Memory B cell (primary cell): Measurements from ENCODE around the gene GPR155.
"Not testable (repeated sequence)": the region's sequence is repeated elsewhere in the genome, so short reads cannot be mapped to it uniquely, and the experiment has no call there.

Experiments
- ATAC-seq: fragments of 150-1000 bp; cut with Tn5 transposase; 2 replicates; pipeline ENCODE4 v1.10.0; 2021; ENCODE audit warnings: low read depth, mild to moderate bottlenecking, moderate library complexity
- DNase-seq, 2 donors: peaks; one replicate each; pipeline ENCODE4 v3.0.0; 2022; ENCODE audit warnings: low spot score in 2 of 2
- H3K27ac Mint-ChIP-seq: one replicate; pipeline ENCODE4 v1.8.0; 2022; ENCODE audit warnings: mild to moderate bottlenecking, moderate library complexity, mixed read lengths
- H3K27me3 Mint-ChIP-seq: one replicate; pipeline ENCODE4 v1.8.0; 2022; ENCODE audit warnings: mixed read lengths
- H3K36me3 Mint-ChIP-seq: one replicate; pipeline ENCODE4 v1.8.0; 2022; ENCODE audit warnings: mild to moderate bottlenecking, mixed read lengths
- H3K4me1 Mint-ChIP-seq: one replicate; pipeline ENCODE4 v1.8.0; 2022; ENCODE audit warnings: mixed read lengths
- H3K4me3 Mint-ChIP-seq: one replicate; pipeline ENCODE4 v1.8.0; 2022; ENCODE audit warnings: mild to moderate bottlenecking, moderate library complexity, mixed read lengths
- H3K9me3 Mint-ChIP-seq: one replicate; pipeline ENCODE4 v1.8.0; 2022; ENCODE audit warnings: mixed read lengths

The GPR155 gene

GRCh38 chr2:174503161-174503809 lies 16.5 kb upstream of the GPR155 start:
- no peak for ATAC-seq
- Mint-ChIP-seq H3K9me3 (peaks cover 3% of the 10 kb centered on the region), H3K4me1 (no peaks in the 10 kb centered on the region), H3K36me3 (peaks cover 4% of the 10 kb centered on the region), H3K27me3 (no peaks in the 10 kb centered on the region), H3K27ac (no peak overlapping the region), H3K4me3 (no peak overlapping the region)
- DNase-seq, result no peak

DNA sequence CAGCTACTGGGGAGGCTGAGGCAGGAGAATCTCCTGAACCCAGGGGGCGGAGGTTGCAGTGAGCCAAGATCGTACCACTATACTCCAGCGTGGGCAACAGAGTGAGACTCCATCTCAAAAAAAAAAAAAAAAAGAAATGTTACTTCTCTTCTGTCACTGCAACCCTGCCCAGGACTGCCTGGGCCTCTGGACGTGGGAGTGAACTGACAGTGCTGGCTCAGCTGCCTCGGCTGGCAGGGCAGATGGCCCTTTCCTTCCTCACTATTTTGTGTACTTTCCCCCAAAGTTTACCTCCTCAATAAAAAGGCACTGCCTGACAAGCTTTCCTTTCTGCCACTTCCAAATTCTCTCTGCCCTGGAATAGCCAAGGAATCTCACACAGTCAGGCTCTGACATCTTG lies 12.5 kb upstream of the GPR155 start:
- no peak for ATAC-seq

GRCh38 chr2:174495365-174496012 lies 8.7 kb upstream of the GPR155 start:
- Mint-ChIP-seq H3K27ac (peak overlapping the region; percentile 46), H3K4me1 (peaks cover 8% of the 10 kb centered on the region), H3K4me3 (no peak overlapping the region), H3K36me3 (no peaks in the 10 kb centered on the region), H3K9me3 (no peaks in the 10 kb centered on the region), H3K27me3 (no peaks in the 10 kb centered on the region)
- DNase-seq, result no peak
- no peak for ATAC-seq

More for the DNA sequence above, 12.5 kb upstream of the GPR155 start:
- Mint-ChIP-seq H3K27ac (no peak overlapping the region), H3K4me1 (no peaks in the 10 kb centered on the region), H3K9me3 (no peaks in the 10 kb centered on the region), H3K36me3 (no peaks in the 10 kb centered on the region), H3K4me3 (no peak overlapping the region), H3K27me3 (no peaks in the 10 kb centered on the region)
- DNase-seq, result no peak

DNA sequence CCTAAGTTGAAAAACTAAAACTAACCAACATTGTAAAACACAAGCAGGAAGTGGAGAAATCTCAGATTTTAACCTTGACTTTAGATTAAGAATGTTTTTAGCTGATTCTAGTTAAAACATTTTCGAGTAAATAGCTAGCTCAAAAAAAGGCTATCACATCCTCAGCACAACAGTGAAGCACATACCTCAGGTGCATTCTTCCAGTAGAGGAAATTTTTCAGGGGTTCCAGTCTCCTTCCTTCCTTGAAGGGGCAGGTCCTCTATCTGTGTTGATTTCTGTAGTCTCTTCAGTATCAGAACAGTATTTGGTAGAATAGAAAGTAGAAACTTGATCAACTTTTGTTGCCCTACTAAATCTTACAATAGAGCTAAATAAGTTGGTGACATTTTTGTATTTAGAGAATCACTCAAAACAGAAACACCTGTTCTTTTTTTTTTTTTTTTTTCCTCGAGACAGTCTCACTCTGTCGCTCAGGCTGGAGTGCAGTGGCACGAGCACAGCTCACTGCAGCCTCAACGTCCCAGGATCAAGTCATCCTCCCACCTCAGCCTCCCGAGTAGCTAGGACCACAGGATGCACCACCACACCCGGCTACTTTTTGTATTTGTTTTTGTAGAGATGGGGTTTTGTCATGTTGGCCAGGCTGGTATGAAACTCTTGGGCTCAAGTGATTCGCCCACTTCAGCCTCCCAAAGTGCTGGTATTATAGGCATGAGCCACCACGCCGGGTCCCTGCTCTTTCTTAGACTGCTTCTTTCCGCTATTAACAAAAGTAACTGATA lies 6.9 kb upstream of the GPR155 start:
- Mint-ChIP-seq H3K27ac (peak overlapping the region; percentile 95), H3K4me1 (peaks cover 17% of the 10 kb centered on the region), H3K27me3 (no peaks in the 10 kb centered on the region), H3K4me3 (peak overlapping the region; percentile 58), H3K36me3 (no peaks in the 10 kb centered on the region), H3K9me3 (peaks cover 1% of the 10 kb centered on the region)
- DNase-seq (no peak), ATAC-seq (peak; percentile 9)

DNA sequence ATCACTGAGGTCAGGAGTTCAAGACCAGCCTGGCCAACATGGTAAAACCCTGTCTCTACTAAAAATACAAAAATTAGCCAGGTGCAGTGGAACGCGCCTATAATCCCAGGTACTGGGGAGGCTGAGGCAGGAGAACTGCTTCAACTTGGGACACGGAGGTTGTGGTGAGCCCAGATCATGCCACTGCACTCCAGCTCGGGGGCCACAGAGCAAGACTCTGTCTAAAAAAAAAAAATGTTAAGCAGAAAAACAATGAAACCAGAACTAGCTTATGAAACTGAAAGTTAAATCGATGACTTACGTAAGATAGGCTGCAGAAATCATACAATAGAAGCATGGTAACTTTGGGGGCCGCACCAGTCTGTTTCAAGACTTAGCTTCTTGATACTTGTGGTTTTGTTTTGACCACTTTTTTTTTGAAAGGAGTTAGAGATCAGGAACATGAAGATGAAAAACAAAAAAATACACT lies 6.2 kb upstream of the GPR155 start:
- peak overlapping the region; percentile 58 for H3K4me3 Mint-ChIP-seq
- no peaks in the 10 kb centered on the region for H3K36me3 Mint-ChIP-seq
- peak; percentile 98 for ATAC-seq
- peaks cover 1% of the 10 kb centered on the region for H3K9me3 Mint-ChIP-seq
- peak; percentile 22 to 61 for DNase-seq
- peak overlapping the region; percentile 95 for H3K27ac Mint-ChIP-seq
- H3K27me3 Mint-ChIP-seq, result no peaks in the 10 kb centered on the region
- peaks cover 17% of the 10 kb centered on the region for H3K4me1 Mint-ChIP-seq

DNA sequence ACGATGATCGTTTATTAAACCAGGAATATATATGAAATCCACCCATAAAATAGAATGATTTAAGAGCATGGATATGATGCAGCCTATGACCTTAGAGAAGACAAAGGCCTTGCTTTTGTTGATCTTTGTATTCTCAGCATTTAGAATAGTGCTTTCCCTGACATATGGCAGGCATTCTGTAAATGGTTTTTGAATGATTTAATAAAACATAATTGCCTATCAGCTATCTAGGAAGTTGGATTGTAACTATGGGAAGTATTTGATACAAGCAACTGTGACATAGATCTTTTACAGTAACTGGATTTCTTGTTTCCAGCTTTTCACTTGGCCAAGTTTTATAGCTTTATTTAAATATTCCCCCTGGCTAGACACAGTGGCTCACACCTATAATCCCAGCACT lies 5.1 kb upstream of the GPR155 start:
- ATAC-seq (no peak), DNase-seq (no peak)
- Mint-ChIP-seq H3K36me3 (no peaks in the 10 kb centered on the region), H3K27ac (peak overlapping the region; percentile 95), H3K4me1 (peaks cover 17% of the 10 kb centered on the region), H3K4me3 (no peak overlapping the region), H3K9me3 (peaks cover 1% of the 10 kb centered on the region), H3K27me3 (no peaks in the 10 kb centered on the region)

GRCh38 chr2:174490051-174490450 lies 3.2 kb upstream of the GPR155 start:
- DNase-seq, result no peak
- H3K36me3 Mint-ChIP-seq, result no peaks in the 10 kb centered on the region
- peak overlapping the region; percentile 62 for H3K27ac Mint-ChIP-seq
- H3K27me3 Mint-ChIP-seq, result no peaks in the 10 kb centered on the region
- ATAC-seq, result no peak
- no peak overlapping the region for H3K4me3 Mint-ChIP-seq
- H3K4me1 Mint-ChIP-seq, result peaks cover 25% of the 10 kb centered on the region
- H3K9me3 Mint-ChIP-seq, result peaks cover 1% of the 10 kb centered on the region

GRCh38 chr2:174489520-174489919 lies 2.7 kb upstream of the GPR155 start:
- DNase-seq, ATAC-seq: not testable (repeated sequence)
- H3K27ac Mint-ChIP-seq, result peak overlapping the region; percentile 62

DNA sequence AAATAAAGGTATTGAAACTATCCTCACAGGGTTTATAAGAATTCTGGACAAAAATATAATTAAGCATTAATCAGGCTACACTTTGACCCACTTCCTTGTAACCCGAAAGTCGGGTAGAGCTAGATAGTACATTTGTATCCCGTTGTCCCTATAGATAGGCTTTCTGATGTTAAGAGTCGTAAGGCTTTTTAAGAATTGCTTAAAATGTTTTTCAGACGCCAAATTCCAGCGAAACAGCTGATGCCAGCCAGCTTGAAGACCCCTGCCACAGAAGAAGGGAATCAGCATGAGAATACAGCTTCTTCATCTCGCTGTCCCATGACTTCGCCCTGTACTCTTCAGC lies 962 bp upstream of the GPR155 start:
- DNase-seq (no peak), ATAC-seq (no peak)
- peaks cover 20% of the 10 kb centered on the region for H3K4me1 Mint-ChIP-seq
- peak overlapping the region; percentile 90 for H3K27ac Mint-ChIP-seq
- H3K9me3 Mint-ChIP-seq, result peaks cover 1% of the 10 kb centered on the region
- H3K4me3 Mint-ChIP-seq, result peak overlapping the region; percentile 93
- no peaks in the 10 kb centered on the region for H3K36me3 Mint-ChIP-seq
- H3K27me3 Mint-ChIP-seq, result peaks cover 1% of the 10 kb centered on the region

More at GRCh38 chr2:174489520-174489919, 2.7 kb upstream of the GPR155 start:
- H3K27me3 Mint-ChIP-seq, H3K4me3 Mint-ChIP-seq, H3K36me3 Mint-ChIP-seq, H3K9me3 Mint-ChIP-seq: not testable (repeated sequence)
- H3K4me1 Mint-ChIP-seq, result peaks cover 25% of the 10 kb centered on the region

DNA sequence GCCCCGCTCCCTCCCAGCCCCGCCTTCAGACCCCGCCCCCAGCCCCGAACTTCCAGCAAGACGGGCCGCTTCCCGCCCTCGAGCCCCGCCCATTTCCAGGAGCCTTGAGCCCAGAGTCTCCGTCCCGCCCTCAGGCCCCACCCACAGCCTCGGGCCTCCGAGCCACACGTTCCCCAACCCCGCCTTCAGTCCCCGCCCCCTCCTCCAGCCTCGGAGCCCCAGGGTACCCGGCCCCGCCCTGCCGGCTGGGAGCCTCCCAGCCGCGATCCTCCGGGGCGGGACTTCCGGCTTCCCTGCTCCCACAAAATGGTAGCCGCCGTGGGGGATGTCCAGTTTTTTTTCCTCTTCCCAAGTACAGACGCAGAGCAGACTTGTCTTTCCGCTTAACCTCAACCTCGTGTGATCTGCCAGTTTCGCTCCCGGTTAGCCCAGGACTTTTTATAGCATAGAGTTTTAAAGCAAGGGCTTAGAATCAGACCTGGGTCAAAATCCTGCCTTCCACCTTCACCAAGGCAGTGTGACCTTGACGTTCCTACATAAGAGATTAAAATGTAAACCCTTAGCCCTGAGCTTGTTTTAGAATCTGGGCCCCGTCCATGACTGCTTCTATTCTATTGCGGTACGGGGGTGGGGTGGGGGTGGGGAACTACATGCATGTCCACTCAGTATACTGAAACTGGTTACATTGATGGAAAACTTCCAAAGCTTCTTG lies 435 bp upstream of the GPR155 start:
- H3K9me3 Mint-ChIP-seq, result peaks cover 1% of the 10 kb centered on the region
- peaks cover 20% of the 10 kb centered on the region for H3K4me1 Mint-ChIP-seq
- ATAC-seq, result peak; percentile 86
- DNase-seq, result peak; percentile 69
- H3K27me3 Mint-ChIP-seq, result peaks cover 1% of the 10 kb centered on the region
- H3K27ac Mint-ChIP-seq, result peak overlapping the region; percentile 90
- H3K36me3 Mint-ChIP-seq, result no peaks in the 10 kb centered on the region
- peak overlapping the region; percentile 93 for H3K4me3 Mint-ChIP-seq

- Mint-ChIP-seq H3K36me3 (no peaks in the 10 kb centered on the region), H3K4me3 (peak overlapping the region; percentile 93), H3K9me3 (peaks cover 1% of the 10 kb centered on the region), H3K27ac (peak overlapping the region; percentile 60), H3K27me3 (peaks cover 1% of the 10 kb centered on the region), H3K4me1 (peaks cover 17% of the 10 kb centered on the region)
- DNase-seq (no peak), ATAC-seq (peak; percentile 25)
These were observed 854 bp downstream of the GPR155 start for GRCh38 chr2:174485788-174486562.

DNA sequence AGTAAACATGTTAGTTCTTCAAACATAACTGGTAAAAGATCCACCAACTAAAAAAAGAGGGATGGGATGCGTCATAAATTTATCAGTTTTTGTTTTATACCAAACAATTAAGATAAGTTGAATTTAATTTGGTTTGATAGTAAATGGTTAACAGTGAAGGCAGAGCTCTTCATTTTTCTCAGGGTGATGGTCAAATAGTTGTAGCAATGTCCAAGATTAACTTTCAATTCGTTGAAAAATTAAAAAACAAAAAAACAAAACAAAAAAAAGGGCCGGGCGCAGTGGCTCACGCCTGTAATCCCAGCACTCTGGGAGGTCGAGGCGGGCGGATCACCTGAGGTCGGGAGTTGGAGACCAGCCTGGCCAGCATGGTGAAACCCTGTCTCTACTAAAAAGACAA lies 1.8 kb downstream of the GPR155 start:
- peaks cover 14% of the 10 kb centered on the region for H3K4me1 Mint-ChIP-seq
- not testable (repeated sequence) for H3K4me3 Mint-ChIP-seq, DNase-seq, ATAC-seq, H3K27ac Mint-ChIP-seq, H3K9me3 Mint-ChIP-seq, H3K27me3 Mint-ChIP-seq, H3K36me3 Mint-ChIP-seq

GRCh38 chr2:174484573-174484972 lies 2.3 kb downstream of the GPR155 start:
- no peaks in the 10 kb centered on the region for H3K36me3 Mint-ChIP-seq
- DNase-seq, result no peak
- no peak overlapping the region for H3K27ac Mint-ChIP-seq

More at GRCh38 chr2:174484573-174484972, 2.3 kb downstream of the GPR155 start:
- Mint-ChIP-seq H3K4me1 (peaks cover 12% of the 10 kb centered on the region), H3K27me3 (peaks cover 1% of the 10 kb centered on the region), H3K4me3 (no peak overlapping the region), H3K9me3 (peaks cover 1% of the 10 kb centered on the region)
- no peak for ATAC-seq
